CD4-positive, alpha-beta memory T cell (primary cell): Measurements from ENCODE around the gene FAM222A. TPM values are rescaled to one million over a fixed set of nuclear protein-coding genes. Genes with fewer than 3 reads are reported as not detected.

Experiments
- CTCF ChIA-PET: fragments of 350-600 bp; sonication (Branson Sonifier 250); formaldehyde crosslinking; loops from one replicate; lab custom pipeline; 2021; ENCODE audit warnings: inconsistent platforms; ENCODE audit not compliant: partially characterized antibody; lab: Charles Lee
- POLR2A ChIA-PET: fragments of 350-600 bp; sonication (Branson Sonifier 250); formaldehyde crosslinking; loops from one replicate; lab custom pipeline; 2021; ENCODE audit not compliant: partially characterized antibody; lab: Charles Lee
- DNase-seq, 5 donors: peaks; one replicate each; pipeline versions ENCODE4 v3.0.0 to v3.0.0-alpha.2; 2020 to 2022; ENCODE audit warnings: mixed read lengths in 1 of 5
- H3K27ac ChIP-seq: one replicate; pipeline ENCODE4 v1.7.0; 2013; ENCODE audit warnings: low read depth, low read length
- H3K27me3 ChIP-seq: 2 replicates; pipeline ENCODE4 v1.7.0; 2013; ENCODE audit warnings: mild to moderate bottlenecking, low read length, moderate library complexity; ENCODE audit not compliant: insufficient read depth
- H3K36me3 ChIP-seq: 2 replicates; pipeline ENCODE4 v1.7.0; 2013; ENCODE audit warnings: mild to moderate bottlenecking, low read length, moderate library complexity; ENCODE audit not compliant: insufficient read depth
- H3K4me1 ChIP-seq: 2 replicates; pipeline ENCODE4 v1.7.0; 2013; ENCODE audit warnings: mild to moderate bottlenecking, low read length, moderate library complexity; ENCODE audit not compliant: insufficient read depth
- H3K4me3 ChIP-seq, 2 donors: one replicate each; pipeline ENCODE4 v1.7.0; 2013; ENCODE audit warnings: low read length in 2 of 2, mild to moderate bottlenecking in 1 of 2
- H3K9me3 ChIP-seq, 2 donors: one replicate each; pipeline ENCODE4 v1.7.0; 2013; ENCODE audit warnings: low read length in 2 of 2, control low read depth in 1 of 2; ENCODE audit not compliant: control insufficient read depth in 1 of 2
- H3K27ac Mint-ChIP-seq, 7 donors: one replicate each; pipeline ENCODE4 v1.8.0; 2020 to 2021; ENCODE audit warnings: mixed read lengths in 7 of 7, mild to moderate bottlenecking in 6 of 7, inconsistent platforms in 3 of 7, moderate library complexity in 3 of 7
- H3K27me3 Mint-ChIP-seq, 2 donors: one replicate each; pipeline ENCODE4 v1.8.0; 2020 to 2021; ENCODE audit warnings: mixed read lengths in 2 of 2
- H3K36me3 Mint-ChIP-seq, 2 donors: one replicate each; pipeline ENCODE4 v1.8.0; 2020 to 2021; ENCODE audit warnings: mixed read lengths in 2 of 2, inconsistent platforms in 1 of 2, mild to moderate bottlenecking in 1 of 2
- H3K4me1 Mint-ChIP-seq, 4 donors: one replicate each; pipeline ENCODE4 v1.8.0; 2020 to 2021; ENCODE audit warnings: mixed read lengths in 4 of 4, mild to moderate bottlenecking in 1 of 4
- H3K4me3 Mint-ChIP-seq, 8 donors: one replicate each; pipeline ENCODE4 v1.8.0; 2020 to 2021; ENCODE audit warnings: mixed read lengths in 8 of 8, mild to moderate bottlenecking in 7 of 8, moderate library complexity in 6 of 8, inconsistent platforms in 3 of 8
- H3K9me3 Mint-ChIP-seq, 8 donors: one replicate each; pipeline ENCODE4 v1.8.0; 2020 to 2021; ENCODE audit warnings: mixed read lengths in 8 of 8, mild to moderate bottlenecking in 5 of 8, inconsistent platforms in 3 of 8, moderate library complexity in 1 of 8
- intact Hi-C: fragments of 100-400 bp; cut with micrococcal nuclease; formaldehyde crosslinking; loops from one replicate; pipeline ENCODE4 v1.15.1; 2023
- polyA plus RNA-seq, 2 donors: library from polyadenylated mRNA; unstranded; fragments of 300-500 nt; fragmentation: Illumina TruSeq; gene quantifications; one replicate each; pipeline ENCODE4 v1.2.3, GENCODE V29; 2021
- total RNA-seq, 2 experiments: library from RNA; stranded (reverse); gene quantifications; one replicate each; pipeline ENCODE4 v1.2.3, GENCODE V29; 2021

The FAM222A gene
- total and polyA plus RNA-seq, 4 experiments from 2014 or later = 0.25 to 0.69 (median 0.55) TPM; not detected in 1

DNA sequence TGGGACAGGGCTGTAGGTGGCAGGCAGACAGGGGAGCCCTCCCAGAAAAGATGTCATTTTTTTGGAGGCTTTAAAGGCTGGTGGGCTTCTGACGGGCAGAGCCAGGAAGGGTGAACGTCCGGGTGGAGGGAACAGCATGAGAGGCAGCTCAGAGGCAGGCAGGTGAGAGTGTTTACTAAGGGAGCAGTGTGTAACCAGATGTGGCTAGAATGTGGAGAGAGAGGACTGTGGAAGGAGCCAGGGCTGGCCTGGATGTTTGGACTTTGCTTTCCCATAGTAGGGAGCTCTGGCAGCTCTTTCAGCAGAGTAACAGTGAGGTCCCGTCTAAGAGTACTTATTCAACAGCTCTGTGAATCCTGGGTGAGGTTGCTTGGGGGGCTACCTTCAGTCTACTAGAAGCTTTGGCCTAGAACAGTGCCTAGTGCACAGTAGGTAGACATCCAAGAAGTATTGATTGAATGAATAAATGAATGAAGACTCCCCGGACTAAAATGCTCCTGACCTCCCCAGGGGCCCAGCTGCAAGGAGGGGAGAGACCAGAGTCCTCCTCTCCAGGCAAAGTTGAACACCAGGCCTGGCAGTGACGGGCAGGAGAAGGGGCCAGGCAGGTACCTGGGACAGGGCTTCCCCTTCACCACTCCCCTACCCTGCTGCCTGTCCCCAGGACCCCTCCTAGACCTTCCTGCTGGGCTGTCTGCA is 8.5 kb downstream of the FAM222A start:
- H3K27ac Mint-ChIP-seq = no peak overlapping the region
- no peaks in the 10 kb centered on the region for H3K9me3 Mint-ChIP-seq
- CTCF ChIA-PET = no interaction called here

DNA sequence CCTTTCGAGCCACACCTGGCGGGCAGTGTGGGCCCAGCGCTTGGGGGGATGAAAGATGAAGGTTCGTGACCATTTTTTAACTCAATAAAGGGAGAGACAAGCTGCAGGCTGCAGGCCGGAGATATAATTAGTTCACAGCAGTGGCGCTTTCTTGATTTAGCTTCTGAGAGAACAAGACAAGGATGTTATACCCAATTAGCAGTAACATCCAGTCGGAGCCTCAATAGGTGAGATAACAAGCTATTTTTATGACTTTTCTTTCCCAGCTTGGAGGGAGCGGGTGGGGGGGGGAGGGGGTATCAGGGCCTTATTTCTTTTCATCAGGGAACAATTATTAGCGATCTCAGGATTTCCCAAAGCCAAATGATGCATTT is 9.1 kb downstream of the FAM222A start:
- Mint-ChIP-seq H3K4me1 (no peaks in the 10 kb centered on the region), H3K9me3 (no peaks in the 10 kb centered on the region), H3K4me3 (no peak overlapping the region), H3K36me3 (no peaks in the 10 kb centered on the region), H3K27me3 (peaks cover 2 to 5% of the 10 kb centered on the region in 2 donors), H3K27ac (no peak overlapping the region)
- Histone ChIP-seq H3K27ac (no peak overlapping the region), H3K4me3 (no peak overlapping the region), H3K36me3 (no peaks in the 10 kb centered on the region), H3K4me1 (no peaks in the 10 kb centered on the region), H3K9me3 (no peaks in the 10 kb centered on the region), H3K27me3 (peaks cover 6% of the 10 kb centered on the region)
- no peak for DNase-seq
- intact Hi-C loops = no loop called here
- ChIA-PET CTCF (no interaction called here), POLR2A (no interaction called here)

More for the DNA sequence above, 8.5 kb downstream of the FAM222A start:
- Mint-ChIP-seq H3K4me1 (no peaks in the 10 kb centered on the region), H3K27me3 (peaks cover 5 to 8% of the 10 kb centered on the region in 2 donors), H3K4me3 (no peak overlapping the region), H3K36me3 (no peaks in the 10 kb centered on the region)
- no peak for DNase-seq
- H3K4me3 ChIP-seq = no peak overlapping the region
- no peak overlapping the region for H3K27ac ChIP-seq
- no peaks in the 10 kb centered on the region for H3K9me3 ChIP-seq
- H3K4me1 ChIP-seq = no peaks in the 10 kb centered on the region
- POLR2A ChIA-PET = interaction anchor here (0.6 kb wide), 1 partner anchor 151 kb away, joined by 3 read pairs; no protein-coding TSS in a partner anchor
- H3K27me3 ChIP-seq = peaks cover 9% of the 10 kb centered on the region
- H3K36me3 ChIP-seq = no peaks in the 10 kb centered on the region
- intact Hi-C loops = no loop called here

DNA sequence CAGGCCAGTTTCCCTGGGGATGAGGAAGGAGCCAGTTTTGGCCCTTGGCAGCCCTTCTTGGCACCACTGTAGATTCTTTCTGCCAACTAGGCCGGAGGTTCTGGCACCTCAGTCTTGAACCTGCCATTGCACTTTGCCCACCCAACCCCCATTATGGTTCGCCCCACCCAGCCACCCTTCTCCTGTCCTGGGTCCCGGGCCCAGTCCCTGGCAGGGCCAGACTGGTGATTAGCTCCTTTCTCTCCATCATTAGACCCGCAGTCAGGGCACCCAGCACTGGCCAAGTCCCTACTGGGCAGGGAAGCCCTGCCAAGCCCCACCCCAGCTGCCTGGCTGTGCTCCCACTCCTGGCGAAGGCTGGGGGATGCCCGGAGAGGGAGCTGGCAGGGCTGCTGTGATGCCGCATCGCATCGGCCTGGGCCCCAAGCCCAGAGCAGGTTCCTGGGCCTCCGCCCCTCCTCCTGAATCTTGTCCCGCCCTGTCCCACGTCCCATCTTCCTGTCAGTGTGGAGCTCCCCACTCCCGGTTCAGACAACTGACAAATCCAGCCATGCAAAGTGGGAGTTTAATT is 9.8 kb downstream of the FAM222A start:
- H3K27me3 Mint-ChIP-seq = peaks cover 2 to 5% of the 10 kb centered on the region in 2 donors
- no peaks in the 10 kb centered on the region for H3K4me1 Mint-ChIP-seq
- no peak overlapping the region for H3K4me3 Mint-ChIP-seq
- no peaks in the 10 kb centered on the region for H3K9me3 Mint-ChIP-seq
- H3K4me3 ChIP-seq = no peak overlapping the region
- CTCF ChIA-PET = no interaction called here
- no peak overlapping the region for H3K27ac Mint-ChIP-seq
- DNase-seq = no peak
- intact Hi-C loops = no loop called here
- H3K9me3 ChIP-seq = no peaks in the 10 kb centered on the region
- POLR2A ChIA-PET = no interaction called here
- no peaks in the 10 kb centered on the region for H3K36me3 Mint-ChIP-seq
- H3K36me3 ChIP-seq = no peaks in the 10 kb centered on the region
- peaks cover 5% of the 10 kb centered on the region for H3K27me3 ChIP-seq
- H3K27ac ChIP-seq = no peak overlapping the region
- no peaks in the 10 kb centered on the region for H3K4me1 ChIP-seq

- Histone ChIP-seq H3K27me3 (no peaks in the 10 kb centered on the region), H3K27ac (no peak overlapping the region), H3K36me3 (no peaks in the 10 kb centered on the region), H3K4me3 (no peak overlapping the region), H3K4me1 (no peaks in the 10 kb centered on the region), H3K9me3 (no peaks in the 10 kb centered on the region)
- H3K4me3 Mint-ChIP-seq = no peak overlapping the region
- peaks cover 0 to 3% of the 10 kb centered on the region in 2 donors for H3K27me3 Mint-ChIP-seq
- H3K36me3 Mint-ChIP-seq = no peaks in the 10 kb centered on the region
- CTCF ChIA-PET = no interaction called here
- POLR2A ChIA-PET = no interaction called here
- H3K27ac Mint-ChIP-seq = no peak overlapping the region
- H3K4me1 Mint-ChIP-seq = no peaks in the 10 kb centered on the region
- no peak for DNase-seq
- intact Hi-C loops = no loop called here
- H3K9me3 Mint-ChIP-seq = no peaks in the 10 kb centered on the region
Measured at GRCh38 chr12:109724321-109724892, 10.8 kb downstream of the FAM222A start.

- POLR2A ChIA-PET = interaction anchor here (0.5 kb wide), 1 partner anchor 148 kb away, joined by 3 read pairs; no protein-coding TSS in a partner anchor
Measured at GRCh38 chr12:109725321-109726105, 11.9 kb downstream of the FAM222A start.

GRCh38 chr12:109726106-109726497 is 12.5 kb downstream of the FAM222A start:
- H3K4me1 Mint-ChIP-seq = no peaks in the 10 kb centered on the region
- POLR2A ChIA-PET = no interaction called here
- H3K36me3 ChIP-seq = no peaks in the 10 kb centered on the region
- intact Hi-C loops = no loop called here
- H3K27ac Mint-ChIP-seq = no peak overlapping the region
- no peak overlapping the region for H3K27ac ChIP-seq
- no peaks in the 10 kb centered on the region for H3K36me3 Mint-ChIP-seq
- CTCF ChIA-PET = no interaction called here
- H3K4me3 Mint-ChIP-seq = no peak overlapping the region
- no peaks in the 10 kb centered on the region for H3K27me3 ChIP-seq
- H3K4me1 ChIP-seq = no peaks in the 10 kb centered on the region
- no peaks in the 10 kb centered on the region for H3K9me3 ChIP-seq
- H3K9me3 Mint-ChIP-seq = no peaks in the 10 kb centered on the region
- H3K27me3 Mint-ChIP-seq = no peaks in the 10 kb centered on the region
- H3K4me3 ChIP-seq = no peak overlapping the region
- DNase-seq = no peak

More at GRCh38 chr12:109725321-109726105, 11.9 kb downstream of the FAM222A start:
- Histone ChIP-seq H3K9me3 (no peaks in the 10 kb centered on the region), H3K4me3 (no peak overlapping the region), H3K27me3 (no peaks in the 10 kb centered on the region), H3K4me1 (no peaks in the 10 kb centered on the region), H3K27ac (no peak overlapping the region), H3K36me3 (no peaks in the 10 kb centered on the region)
- no peaks in the 10 kb centered on the region for H3K36me3 Mint-ChIP-seq
- no peaks in the 10 kb centered on the region for H3K27me3 Mint-ChIP-seq
- H3K27ac Mint-ChIP-seq = no peak overlapping the region
- DNase-seq = no peak
- intact Hi-C loops = no loop called here
- no peaks in the 10 kb centered on the region for H3K4me1 Mint-ChIP-seq
- no peaks in the 10 kb centered on the region for H3K9me3 Mint-ChIP-seq
- CTCF ChIA-PET = no interaction called here
- no peak overlapping the region for H3K4me3 Mint-ChIP-seq

GRCh38 chr12:109726511-109727038 is 12.9 kb downstream of the FAM222A start:
- ChIA-PET CTCF (no interaction called here), POLR2A (no interaction called here)
- no peak overlapping the region for H3K27ac Mint-ChIP-seq
- H3K36me3 Mint-ChIP-seq = no peaks in the 10 kb centered on the region
- no peaks in the 10 kb centered on the region for H3K4me1 Mint-ChIP-seq
- H3K4me3 ChIP-seq = no peak overlapping the region
- H3K4me3 Mint-ChIP-seq = no peak overlapping the region
- no peaks in the 10 kb centered on the region for H3K9me3 ChIP-seq
- H3K27me3 Mint-ChIP-seq = no peaks in the 10 kb centered on the region
- H3K4me1 ChIP-seq = no peaks in the 10 kb centered on the region
- H3K27ac ChIP-seq = no peak overlapping the region
- no peaks in the 10 kb centered on the region for H3K9me3 Mint-ChIP-seq
- H3K27me3 ChIP-seq = no peaks in the 10 kb centered on the region
- intact Hi-C loops = no loop called here
- no peaks in the 10 kb centered on the region for H3K36me3 ChIP-seq
- no peak for DNase-seq
